HCT116 (cell line): ENCODE results near the gene PACRGL. TPM values are rescaled to one million over a fixed set of nuclear protein-coding genes. Genes with fewer than 3 reads are reported as not detected.

Experiments used
- ATAC-seq: fragments of 200-7000 bp; cut with Tn5 transposase; 2 replicates; pipeline ENCODE4 v1.9.1; 2020; ENCODE audit warnings: mild to moderate bottlenecking, moderate library complexity
- BruUV-seq: library from RNA; stranded (reverse); fragments of 400-500 nt; replicated peaks from 2 replicates; lab custom pipeline; 2021; lab: Mats Ljungman, UMichigan
- CTCF ChIA-PET: fragments of 300-600 bp; sonication (Branson Sonifier 250); formaldehyde crosslinking; loops from one replicate; lab custom pipeline; 2021; ENCODE audit warnings: antibody characterized with exemption; lab: Charles Lee
- POLR2A ChIA-PET: fragments of 300-600, 350-600 bp; sonication (Branson Sonifier 250); formaldehyde crosslinking; loops from one replicate; lab custom pipeline; 2021; ENCODE audit warnings: antibody characterized with exemption; lab: Charles Lee
- RAD21 ChIA-PET, 2 experiments: fragments of 300-600 bp; sonication (Branson Sonifier 250); formaldehyde crosslinking; loops; one replicate each; lab custom pipeline; 2023; ENCODE audit warnings: low total read pairs in 2 of 2; ENCODE audit not compliant: uncharacterized antibody in 2 of 2, unreplicated experiment in 2 of 2, low non-redundant PET in 1 of 2; lab: Charles Lee
- DNase-seq: peaks from one replicate; pipeline ENCODE4 v3.0.0-alpha.2; 2010; ENCODE audit warnings: low read depth, low spot score
- H2AFZ ChIP-seq: fragments of 200-600 bp; shearing (Covaris generic), sonication (generic); 2 replicates; pipeline ENCODE4 v1.6.1; 2017; ENCODE audit warnings: low read depth, mixed run types, mixed read lengths, antibody characterized with exemption, low read length; ENCODE audit not compliant: poor library complexity, severe bottlenecking
- H3K27ac ChIP-seq: 2 replicates; pipeline ENCODE4 v1.5.1; 2012; ENCODE audit warnings: low read depth, low read length
- H3K27me3 ChIP-seq: fragments of 200-600 bp; sonication (generic); 2 replicates; pipeline ENCODE4 v1.6.1; 2016; ENCODE audit warnings: mixed run types, low read length, mixed read lengths; ENCODE audit not compliant: insufficient read depth
- H3K36me3 ChIP-seq, 2 experiments: fragments of 200-500 bp in 1 of 2; fragments of 200-600 bp in 1 of 2; sonication (Bioruptor generic) in 1 of 2; sonication (generic) in 1 of 2; 2 replicates each; pipeline versions ENCODE4 v1.5.1 to v1.6.1; 2014 to 2016; ENCODE audit warnings: low read length in 2 of 2, inconsistent platforms in 1 of 2, mixed read lengths in 1 of 2, mixed run types in 1 of 2; ENCODE audit not compliant: insufficient read depth in 2 of 2, control insufficient read depth in 1 of 2
- H3K4me1 ChIP-seq, 2 experiments: fragments of 200-600 bp in 1 of 2; sonication (generic) in 1 of 2; 2 replicates each; pipeline versions ENCODE4 v1.5.1 to v1.6.1; 2012 to 2017; ENCODE audit warnings: low read length in 2 of 2, inconsistent platforms in 1 of 2, mild to moderate bottlenecking in 1 of 2, mixed read lengths in 1 of 2, mixed run types in 1 of 2, moderate library complexity in 1 of 2; ENCODE audit not compliant: insufficient read depth in 2 of 2, control insufficient read depth in 1 of 2
- H3K4me2 ChIP-seq: fragments of 200-600 bp; sonication (generic); 2 replicates; pipeline ENCODE4 v1.6.1; 2017; ENCODE audit warnings: mixed run types, low read length, mixed read lengths
- H3K4me3 ChIP-seq, 2 experiments: fragments of 200-600 bp in 1 of 2; sonication (generic) in 1 of 2; replicated peaks in 1 of 2; 2 replicates each; pipeline ENCODE4 v1.5.1; 2011 to 2016; ENCODE audit warnings: low read length in 2 of 2, control low read depth in 1 of 2, low read depth in 1 of 2, mild to moderate bottlenecking in 1 of 2, mixed read lengths in 1 of 2, mixed run types in 1 of 2
- H3K79me2 ChIP-seq: fragments of 200-600 bp; sonication (generic); 2 replicates; pipeline ENCODE4 v1.6.1; 2017; ENCODE audit warnings: mild to moderate bottlenecking, mixed run types, low read length, moderate library complexity, mixed read lengths; ENCODE audit not compliant: insufficient read depth
- H3K9ac ChIP-seq: fragments of 200-600 bp; sonication (generic); 2 replicates; pipeline ENCODE4 v1.6.1; 2016; ENCODE audit warnings: low read length, mixed read lengths
- H3K9me2 ChIP-seq: fragments of 200-600 bp; sonication (generic), shearing (Covaris generic); 2 replicates; pipeline ENCODE4 v1.6.1; 2017; ENCODE audit warnings: mixed run types, mild to moderate bottlenecking, moderate library complexity; ENCODE audit not compliant: insufficient read depth
- H3K9me3 ChIP-seq, 2 experiments: fragments of 200-500 bp in 1 of 2; fragments of 200-600 bp in 1 of 2; sonication (Bioruptor generic) in 1 of 2; sonication (generic) in 1 of 2; 2 replicates each; pipeline ENCODE4 v1.6.1; 2014 to 2017; ENCODE audit warnings: low read length in 2 of 2, mixed read lengths in 2 of 2, inconsistent platforms in 1 of 2, low read depth in 1 of 2, mild to moderate bottlenecking in 1 of 2, mixed run types in 1 of 2, moderate library complexity in 1 of 2; ENCODE audit not compliant: control insufficient read depth in 1 of 2, insufficient read depth in 1 of 2
- H4K20me1 ChIP-seq: fragments of 200-600 bp; sonication (generic), shearing (Covaris generic); 2 replicates; pipeline ENCODE4 v1.6.1; 2017; ENCODE audit warnings: mixed run types, mild to moderate bottlenecking, moderate library complexity; ENCODE audit not compliant: insufficient read depth
- CBX3 ChIP-seq: IDR thresholded peaks from 2 replicates; pipeline ENCODE4 v1.6.1; 2012; ENCODE audit warnings: low read depth
- EZH2 ChIP-seq: fragments of 200-600 bp; sonication (generic); IDR thresholded peaks from 2 replicates; pipeline ENCODE4 v1.6.1; 2017; ENCODE audit warnings: antibody characterized with exemption, mixed run types
- JUND ChIP-seq: IDR thresholded peaks from 2 replicates; pipeline ENCODE4 v1.6.1; 2012
- YY1 ChIP-seq: IDR thresholded peaks from 2 replicates; pipeline ENCODE4 v1.6.1; 2011; ENCODE audit warnings: low read length, low read depth, moderate library complexity, mild to moderate bottlenecking; ENCODE audit not compliant: insufficient replicate concordance; ENCODE audit errors: extremely low read depth
- ZNF274 ChIP-seq: fragments of 200-500 bp; sonication (Bioruptor generic); IDR thresholded peaks from 2 replicates; pipeline ENCODE4 v1.6.1; 2014; ENCODE audit warnings: mild to moderate bottlenecking, low read depth, low read length, inconsistent platforms
- intact Hi-C: fragments of 100-400 bp; cut with micrococcal nuclease; formaldehyde crosslinking; loops from 2 replicates; pipeline ENCODE4 v1.10.0; 2022
- total RNA-seq: library from RNA; stranded (reverse); gene quantifications from one replicate; pipeline ENCODE4 v1.2.1, GENCODE V29; 2021; ENCODE audit not compliant: unreplicated experiment
- TF ChIP-seq, protein P1 (sequence below), 3 experiments: fragments of 200-600 bp in 1 of 3; sonication (generic) in 1 of 3; IDR thresholded peaks in 2 of 3; conservative IDR thresholded peaks in 1 of 3; 2 replicates each; pipeline ENCODE4 v1.5.1; 2012 to 2017; ENCODE audit warnings: low read depth in 2 of 3, low read length in 2 of 3, antibody characterized with exemption in 1 of 3, borderline replicate concordance in 1 of 3, control low read depth in 1 of 3, mild to moderate bottlenecking in 1 of 3, mixed read lengths in 1 of 3, mixed run types in 1 of 3, moderate library complexity in 1 of 3; ENCODE audit not compliant: insufficient read depth in 1 of 3
- TF ChIP-seq, protein P2 (sequence below): IDR thresholded peaks from 2 replicates; pipeline ENCODE4 v1.6.1; 2012; ENCODE audit warnings: low read depth

The PACRGL gene
- total RNA-seq, 1 experiment from 2014 or later: 26.4 TPM

DNA sequence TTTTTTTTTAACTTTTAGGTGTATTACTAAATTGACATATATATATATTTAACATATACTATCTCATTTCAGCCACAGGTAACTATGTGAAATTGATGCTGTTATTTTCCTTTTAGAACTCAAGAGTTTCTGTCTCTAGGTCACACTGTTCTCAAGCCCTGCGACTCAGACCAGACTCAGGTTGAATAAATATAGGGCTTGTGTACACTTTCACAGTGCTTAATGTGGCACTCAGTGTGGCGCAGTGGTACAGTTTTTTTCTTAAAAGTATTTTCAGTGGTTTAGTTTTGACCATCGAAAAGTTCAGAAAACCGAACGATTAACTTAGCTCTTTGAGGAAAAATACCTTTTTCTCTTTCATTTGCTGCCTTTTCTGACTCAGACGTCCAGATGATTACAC lies 24.7 kb downstream of the PACRGL start:
- POLR2A ChIA-PET: no interaction called here
- peaks cover 20 to 21% of the 10 kb centered on the region in 2 experiments for H3K36me3 ChIP-seq

More for the DNA sequence above, 24.7 kb downstream of the PACRGL start:
- DNase-seq: no peak
- RAD21 ChIA-PET: no interaction called here
- CTCF ChIA-PET: no interaction called here
- H3K4me2 ChIP-seq: no peak overlapping the region
- no peaks in the 10 kb centered on the region for H3K27me3 ChIP-seq
- TF ChIP-seq, protein P1, sequence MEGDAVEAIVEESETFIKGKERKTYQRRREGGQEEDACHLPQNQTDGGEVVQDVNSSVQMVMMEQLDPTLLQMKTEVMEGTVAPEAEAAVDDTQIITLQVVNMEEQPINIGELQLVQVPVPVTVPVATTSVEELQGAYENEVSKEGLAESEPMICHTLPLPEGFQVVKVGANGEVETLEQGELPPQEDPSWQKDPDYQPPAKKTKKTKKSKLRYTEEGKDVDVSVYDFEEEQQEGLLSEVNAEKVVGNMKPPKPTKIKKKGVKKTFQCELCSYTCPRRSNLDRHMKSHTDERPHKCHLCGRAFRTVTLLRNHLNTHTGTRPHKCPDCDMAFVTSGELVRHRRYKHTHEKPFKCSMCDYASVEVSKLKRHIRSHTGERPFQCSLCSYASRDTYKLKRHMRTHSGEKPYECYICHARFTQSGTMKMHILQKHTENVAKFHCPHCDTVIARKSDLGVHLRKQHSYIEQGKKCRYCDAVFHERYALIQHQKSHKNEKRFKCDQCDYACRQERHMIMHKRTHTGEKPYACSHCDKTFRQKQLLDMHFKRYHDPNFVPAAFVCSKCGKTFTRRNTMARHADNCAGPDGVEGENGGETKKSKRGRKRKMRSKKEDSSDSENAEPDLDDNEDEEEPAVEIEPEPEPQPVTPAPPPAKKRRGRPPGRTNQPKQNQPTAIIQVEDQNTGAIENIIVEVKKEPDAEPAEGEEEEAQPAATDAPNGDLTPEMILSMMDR (IDR thresholded peaks at IDR 0.05 in 2 of 3, conservative IDR thresholded peaks at IDR 0.05 in 1 of 3; ENCODE audit: borderline replicate concordance in 1 of 3, insufficient read depth in 1 of 3, low read depth in 2 of 3, low read length in 2 of 3): no peak
- TF ChIP-seq JUND (no peak), EZH2 (no peak), CBX3 (no peak), ZNF274 (no peak), YY1 (no peak)
- TF ChIP-seq, protein P2, sequence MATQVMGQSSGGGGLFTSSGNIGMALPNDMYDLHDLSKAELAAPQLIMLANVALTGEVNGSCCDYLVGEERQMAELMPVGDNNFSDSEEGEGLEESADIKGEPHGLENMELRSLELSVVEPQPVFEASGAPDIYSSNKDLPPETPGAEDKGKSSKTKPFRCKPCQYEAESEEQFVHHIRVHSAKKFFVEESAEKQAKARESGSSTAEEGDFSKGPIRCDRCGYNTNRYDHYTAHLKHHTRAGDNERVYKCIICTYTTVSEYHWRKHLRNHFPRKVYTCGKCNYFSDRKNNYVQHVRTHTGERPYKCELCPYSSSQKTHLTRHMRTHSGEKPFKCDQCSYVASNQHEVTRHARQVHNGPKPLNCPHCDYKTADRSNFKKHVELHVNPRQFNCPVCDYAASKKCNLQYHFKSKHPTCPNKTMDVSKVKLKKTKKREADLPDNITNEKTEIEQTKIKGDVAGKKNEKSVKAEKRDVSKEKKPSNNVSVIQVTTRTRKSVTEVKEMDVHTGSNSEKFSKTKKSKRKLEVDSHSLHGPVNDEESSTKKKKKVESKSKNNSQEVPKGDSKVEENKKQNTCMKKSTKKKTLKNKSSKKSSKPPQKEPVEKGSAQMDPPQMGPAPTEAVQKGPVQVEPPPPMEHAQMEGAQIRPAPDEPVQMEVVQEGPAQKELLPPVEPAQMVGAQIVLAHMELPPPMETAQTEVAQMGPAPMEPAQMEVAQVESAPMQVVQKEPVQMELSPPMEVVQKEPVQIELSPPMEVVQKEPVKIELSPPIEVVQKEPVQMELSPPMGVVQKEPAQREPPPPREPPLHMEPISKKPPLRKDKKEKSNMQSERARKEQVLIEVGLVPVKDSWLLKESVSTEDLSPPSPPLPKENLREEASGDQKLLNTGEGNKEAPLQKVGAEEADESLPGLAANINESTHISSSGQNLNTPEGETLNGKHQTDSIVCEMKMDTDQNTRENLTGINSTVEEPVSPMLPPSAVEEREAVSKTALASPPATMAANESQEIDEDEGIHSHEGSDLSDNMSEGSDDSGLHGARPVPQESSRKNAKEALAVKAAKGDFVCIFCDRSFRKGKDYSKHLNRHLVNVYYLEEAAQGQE: no peak
- TF ChIP-seq, all 23 proteins: peak for 0
- intact Hi-C loops: no loop called here
- Histone ChIP-seq H3K79me2 (peaks cover 5% of the 10 kb centered on the region), H3K9me2 (no peaks in the 10 kb centered on the region), H3K27ac (no peak overlapping the region), H3K4me3 (no peak overlapping the region), H3K9ac (no peak overlapping the region), H3K4me1 (no peaks in the 10 kb centered on the region), H2AFZ (no peak overlapping the region), H3K9me3 (no peaks in the 10 kb centered on the region), H4K20me1 (no peaks in the 10 kb centered on the region)
- ATAC-seq: no peak
- BruUV-seq: no TSS peak
